Adrenal gland (tissue), 19 donors: Measurements from ENCODE around the gene GABPB2. TPM values are rescaled to one million over a fixed set of nuclear protein-coding genes. Genes with fewer than 3 reads are reported as not detected.

ENCODE experiments used
- DNase-seq, 7 donors: peaks; one replicate each; pipeline ENCODE4 v3.0.0-alpha.2; 2019 to 2020
- H3K27ac ChIP-seq, 5 donors: fragments of 200-600 bp; sonication (generic) in 4 of 5; 1 replicate in 3 of 5; 2 replicates in 2 of 5; pipeline versions ENCODE4 v1.5.1 to v1.8.0; 2016 to 2020; ENCODE audit warnings: mild to moderate bottlenecking in 1 of 5
- H3K27me3 ChIP-seq: fragments of 200-600 bp; 2 replicates; pipeline ENCODE4 v1.8.0; 2021
- H3K36me3 ChIP-seq, 2 donors: fragments of 200-600 bp; replicated peaks in 1 of 2; 1 replicate in 1 of 2; 2 replicates in 1 of 2; pipeline versions ENCODE4 v1.5.1 to v1.8.0; 2018 to 2022
- H3K4me1 ChIP-seq, 2 donors: fragments of 200-600 bp; replicated peaks in 1 of 2; 1 replicate in 1 of 2; 2 replicates in 1 of 2; pipeline versions ENCODE4 v1.5.1 to v1.8.0; 2018 to 2021
- H3K4me3 ChIP-seq, 4 donors: fragments of 200-600 bp; sonication (generic) in 3 of 4; one replicate each; pipeline ENCODE4 v1.5.1; 2016 to 2018
- H3K9me3 ChIP-seq, 3 donors: fragments of 200-600 bp; sonication (generic) in 1 of 3; replicated peaks in 1 of 3; 1 replicate in 2 of 3; 2 replicates in 1 of 3; pipeline versions ENCODE4 v1.5.1 to v1.8.0; 2016 to 2021
- POLR2A ChIP-seq, 2 donors: fragments of 450-650 bp; IDR thresholded peaks; one replicate each; pipeline ENCODE4 v1.6.1; 2017; ENCODE audit warnings: antibody characterized with exemption in 2 of 2, mild to moderate bottlenecking in 2 of 2, moderate library complexity in 1 of 2
- WGBS, 4 donors: extraction: QIAGEN DNeasy Blood & Tissue Kit in 2 of 4; methylation state at CpG; one replicate each; pipeline versions ENCODE4 v1.1.5 to v1.1.7; 2013 to 2017; 5-methylcytosine and 5-hydroxymethylcytosine counted together
- intact Hi-C, 2 donors: fragments of 100-400 bp; cut with DNase I; formaldehyde crosslinking; loops; one replicate each; pipeline versions ENCODE4 v1.14.1 to v1.15.0; 2022 to 2023
- long read RNA-seq, 10 donors: library from polyadenylated mRNA in 3 of 10; unstranded in 2 of 10; stranded (forward) in 1 of 10; transcript quantifications; one replicate each; pipeline ENCODE4 v2.0.0 and lab custom pipeline, GENCODE V29; 2021 to 2026
- polyA plus RNA-seq, 3 donors: library from polyadenylated mRNA; stranded (reverse); fragments of 200-250 nt in 2 of 3; fragments of 350-450 nt in 1 of 3; fragmentation: Illumina TruSeq in 1 of 3; extraction: RNeasy Lipid Tissue Mini Kit (QIAGEN cat#74804) in 1 of 3; gene quantifications; one replicate each; pipeline ENCODE4 v1.2.3, GENCODE V29; 2013 to 2014
- total RNA-seq, 9 donors: library from RNA; depleted of rRNA in 4 of 9; stranded (reverse); fragments of >200 nt in 4 of 9; fragments of 120-200 nt in 1 of 9; fragmentation: NEBNext Ultra II Directional in 1 of 9; extraction: Animal tissue kit (Norgen Biotek cat#: 25700) in 1 of 9; gene quantifications; one replicate each; pipeline versions ENCODE4 v1.1.0 to v1.2.4, GENCODE V29; 2013 to 2023
- TF ChIP-seq, protein P1 (sequence below), 6 experiments: fragments of 450-650 bp in 4 of 6; fragments of 200-600 bp in 2 of 6; sonication (generic) in 1 of 6; IDR thresholded peaks; 1 replicate in 5 of 6; 2 replicates in 1 of 6; pipeline versions ENCODE4 v1.5.1 to v1.8.0; 2016 to 2021; ENCODE audit warnings: antibody characterized with exemption in 6 of 6, mild to moderate bottlenecking in 2 of 6, moderate library complexity in 1 of 6
- donor health status: healthy with polysubstance abuse.
- donor health status: Bipolar disorder and iron deficiency.
- donor health status: DM: yes; HTN: yes; CAD: no.
- donor health status: DM: no; HTN: no; CAD: no.
- donor health status: DM: no; HTN: no; CAD: no.
- donor health status: DM: yes; HTN: yes; CAD: no.

The GABPB2 gene
- total RNA-seq, result 10 to 100 TPM in 8 of 9 donors, 1 to 10 TPM in 1; 8.5 to 37.1 (median 12.1) TPM
- polyA plus RNA-seq, result 10 to 100 TPM in 2 of 3 donors, 1 to 10 TPM in 1; 8.3 to 15.3 (median 11.8) TPM
- long read RNA-seq, donor 1, result 0 reads
- long read RNA-seq, donor 2, result 0 reads
- long read RNA-seq, donor 3, result 0 reads
- long read RNA-seq, donor 4, partial matches to known transcripts, result 0 of 3 reads
- long read RNA-seq, donor 4, other reads (novel, unspliced or antisense), result 3 of 3 reads
- long read RNA-seq, donor 5, full-length matches to known transcripts, result 2 of 3 reads
- long read RNA-seq, donor 5, partial matches to known transcripts, result 0 of 3 reads
- long read RNA-seq, donor 5, other reads (novel, unspliced or antisense), result 1 of 3 reads
- long read RNA-seq, donor 6, full-length matches to known transcripts, result 1 of 6 reads
- long read RNA-seq, donor 6, partial matches to known transcripts, result 0 of 6 reads
- long read RNA-seq, donor 6, other reads (novel, unspliced or antisense), result 5 of 6 reads
- long read RNA-seq, donor 7, result 0 reads
- long read RNA-seq, donor 8, result 0 reads
- long read RNA-seq, donor 9, result 0 reads
- long read RNA-seq, donor 10, full-length matches to known transcripts, result 1 of 1 reads
- long read RNA-seq, donor 10, partial matches to known transcripts, result 0 of 1 reads
- long read RNA-seq, donor 10, other reads (novel, unspliced or antisense), result 0 of 1 reads

DNA sequence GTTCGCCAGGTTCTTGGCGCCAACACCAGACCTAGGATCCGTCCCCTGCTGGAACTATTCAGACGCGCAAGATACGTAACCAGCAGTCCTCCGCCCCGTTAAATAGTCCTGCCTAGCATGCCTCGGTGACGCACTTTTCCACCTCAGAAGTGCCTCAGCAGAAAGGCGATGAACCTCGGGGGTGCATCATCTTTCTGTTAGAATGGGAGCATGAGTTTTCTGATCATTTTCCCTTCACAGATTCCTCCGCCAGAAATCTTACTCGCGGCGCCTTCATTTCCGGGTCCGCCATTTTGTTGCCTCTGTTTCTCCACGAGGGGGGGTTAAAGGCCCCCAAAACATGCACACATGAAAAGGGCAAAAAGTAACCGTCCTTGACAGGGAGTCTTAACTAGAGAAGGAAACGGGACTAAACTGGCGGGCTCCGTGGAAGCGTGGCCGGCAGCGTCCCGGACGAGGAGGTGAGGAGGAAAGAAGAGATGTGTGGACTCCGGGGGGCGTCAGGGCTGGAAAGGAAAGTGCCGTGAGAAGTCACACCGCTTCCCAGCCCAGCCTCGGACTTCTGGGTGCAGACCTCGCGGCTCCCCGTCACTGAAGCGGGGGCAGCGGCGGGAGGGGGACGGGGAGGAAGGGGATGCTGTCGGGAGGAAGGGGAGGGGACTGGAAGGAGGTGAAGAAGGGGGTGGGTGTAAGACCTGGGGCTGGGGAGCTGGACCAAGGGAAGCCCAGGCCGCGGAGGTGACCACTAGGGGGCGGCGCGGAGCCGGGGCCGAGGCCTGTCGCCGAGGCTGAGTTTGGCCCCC is at the start of gene GABPB2:
Gene GABPB2 (plus strand): TSS at position 288 of the 803 bp plus-strand sequence. CDS start 17,429 bp downstream, outside the sequence.
- peak; percentile 10 to 51 for TF ChIP-seq POLR2A (IDR thresholded peaks at IDR 0.05)
- TF ChIP-seq, protein P1, sequence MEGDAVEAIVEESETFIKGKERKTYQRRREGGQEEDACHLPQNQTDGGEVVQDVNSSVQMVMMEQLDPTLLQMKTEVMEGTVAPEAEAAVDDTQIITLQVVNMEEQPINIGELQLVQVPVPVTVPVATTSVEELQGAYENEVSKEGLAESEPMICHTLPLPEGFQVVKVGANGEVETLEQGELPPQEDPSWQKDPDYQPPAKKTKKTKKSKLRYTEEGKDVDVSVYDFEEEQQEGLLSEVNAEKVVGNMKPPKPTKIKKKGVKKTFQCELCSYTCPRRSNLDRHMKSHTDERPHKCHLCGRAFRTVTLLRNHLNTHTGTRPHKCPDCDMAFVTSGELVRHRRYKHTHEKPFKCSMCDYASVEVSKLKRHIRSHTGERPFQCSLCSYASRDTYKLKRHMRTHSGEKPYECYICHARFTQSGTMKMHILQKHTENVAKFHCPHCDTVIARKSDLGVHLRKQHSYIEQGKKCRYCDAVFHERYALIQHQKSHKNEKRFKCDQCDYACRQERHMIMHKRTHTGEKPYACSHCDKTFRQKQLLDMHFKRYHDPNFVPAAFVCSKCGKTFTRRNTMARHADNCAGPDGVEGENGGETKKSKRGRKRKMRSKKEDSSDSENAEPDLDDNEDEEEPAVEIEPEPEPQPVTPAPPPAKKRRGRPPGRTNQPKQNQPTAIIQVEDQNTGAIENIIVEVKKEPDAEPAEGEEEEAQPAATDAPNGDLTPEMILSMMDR (IDR thresholded peaks at IDR 0.05), result peak; percentile 75 to 93 (median 86)
- intact Hi-C loops, result no loop called here
- H3K36me3 ChIP-seq, result peaks cover 0 to 4% of the 10 kb centered on the region in 2 donors
- no peaks in the 10 kb centered on the region for H3K9me3 ChIP-seq
- H3K4me1 ChIP-seq, result peaks cover 0 to 17% of the 10 kb centered on the region in 2 donors
- WGBS, 4 donors, result 0 to 2% (median 1%) methylated on average over 31 to 50 of the region's 50 CpGs
- H3K27me3 ChIP-seq, result no peaks in the 10 kb centered on the region
- peak; percentile 94 to 97 (median 95) for DNase-seq
- H3K27ac ChIP-seq, result peak within 1 kb of the TSS; percentile 96 to 100 (median 98)
- peak within 1 kb of the TSS; percentile 5 to 75 (median 66) for H3K4me3 ChIP-seq

DNA sequence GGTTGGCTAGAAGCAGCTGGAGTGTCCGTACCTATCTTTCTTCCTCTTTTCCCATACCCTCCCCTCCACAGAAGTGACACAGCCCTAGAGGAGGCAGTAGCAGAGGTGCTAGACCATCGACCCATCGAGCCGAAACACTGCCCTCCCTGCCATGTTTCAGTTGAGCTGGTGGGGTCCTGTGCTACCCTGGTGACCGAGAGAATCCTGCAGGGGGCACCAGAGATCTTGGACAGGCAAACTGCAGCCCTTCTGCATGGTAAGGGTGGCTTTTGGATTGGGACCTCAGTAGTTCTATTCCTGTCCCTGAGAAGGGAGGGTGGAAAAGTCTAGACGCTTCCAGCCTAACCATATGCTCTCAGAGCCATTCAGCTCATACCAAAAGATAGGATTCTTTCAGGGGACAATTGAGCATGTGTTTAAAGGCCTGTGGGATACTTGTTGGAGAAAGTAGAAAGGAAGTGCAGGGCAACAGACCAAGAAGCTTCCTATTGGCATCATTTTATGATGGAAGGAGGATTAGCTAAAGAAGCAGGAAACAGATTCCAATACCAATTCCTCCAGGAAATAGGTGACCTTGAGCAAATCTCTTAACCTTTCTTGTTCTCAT is 45.9 kb upstream of the GABPB2 start:
- H3K4me1 ChIP-seq, result peaks cover 0 to 5% of the 10 kb centered on the region in 2 donors
- intact Hi-C loops, result loop anchor here in 1 of 2 donors (10.0 kb wide), 1 partner anchor 130 kb away; the partner anchor contains the start of gene TNFAIP8L2
- peak overlapping the region in 1 of 5 donors; percentile 41 for H3K27ac ChIP-seq
- peaks cover 0 to 33% of the 10 kb centered on the region in 2 donors for H3K36me3 ChIP-seq
- TF ChIP-seq, protein P1 (IDR thresholded peaks at IDR 0.05), result peak; percentile 61 to 85 (median 74)
- no peak for TF ChIP-seq POLR2A (IDR thresholded peaks at IDR 0.05)
- H3K9me3 ChIP-seq, result no peaks in the 10 kb centered on the region
- WGBS, 4 donors, result 15 to 23% (median 18%) methylated on average over 5 to 6 of the region's 6 CpGs
- peak; percentile 79 to 93 (median 88) for DNase-seq
- no peak overlapping the region for H3K4me3 ChIP-seq
- H3K27me3 ChIP-seq, result no peaks in the 10 kb centered on the region

DNA sequence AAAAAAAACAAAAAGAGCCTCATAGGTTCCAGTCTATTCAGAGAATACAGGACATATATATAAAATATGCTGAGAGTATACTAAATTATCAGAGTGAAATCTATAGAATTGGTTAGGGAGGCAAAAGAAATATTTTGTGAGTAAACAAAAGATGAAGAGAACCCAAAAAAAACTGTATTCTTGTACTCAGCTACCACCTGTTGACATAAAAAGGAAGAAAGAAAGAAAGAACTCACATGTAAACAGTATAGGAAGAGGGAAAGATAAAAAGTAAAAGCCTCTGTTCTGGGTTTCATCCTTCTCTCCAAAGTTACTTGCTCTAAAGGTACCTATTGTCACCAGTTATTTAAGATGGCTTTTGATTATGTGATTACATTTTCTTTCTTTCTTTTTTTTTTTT is 44.1 kb upstream of the GABPB2 start:
- DNase-seq, result no peak
- Histone ChIP-seq H3K9me3 (no peaks in the 10 kb centered on the region), H3K4me1 (peaks cover 0 to 5% of the 10 kb centered on the region in 2 donors), H3K27ac (no peak overlapping the region), H3K36me3 (peaks cover 0 to 49% of the 10 kb centered on the region in 2 donors), H3K27me3 (no peaks in the 10 kb centered on the region), H3K4me3 (no peak overlapping the region)
- intact Hi-C loops, result loop anchor here in 1 of 2 donors (10.0 kb wide), 1 partner anchor 128 kb away; the partner anchor contains the start of gene TNFAIP8L2
- TF ChIP-seq POLR2A (IDR thresholded peaks at IDR 0.05), result no peak
- TF ChIP-seq, protein P1 (IDR thresholded peaks at IDR 0.05), result no peak
